HepG2 (cell line): ENCODE measurements around the gene NELFB. TPM values are rescaled to one million over a fixed set of nuclear protein-coding genes. Genes with fewer than 3 reads are reported as not detected.

Experiments
- ATAC-seq: fragments of 200-7000 bp; cut with Tn5 transposase; 3 replicates; pipeline ENCODE4 v1.9.1; 2020; ENCODE audit warnings: mild to moderate bottlenecking, moderate library complexity
- BruUV-seq: library from RNA; stranded (reverse); fragments of 400-500 nt; replicated peaks from 2 replicates; lab custom pipeline; 2021; lab: Mats Ljungman, UMichigan
- CTCF ChIA-PET: fragments of 300-600 bp; formaldehyde crosslinking; extraction: SDS; loops from one replicate; lab custom pipeline; 2021; ENCODE audit warnings: low total read pairs, inconsistent platforms, low intra/inter-chr PET ratio; lab: Yijun Ruan, JAX
- POLR2A ChIA-PET: fragments of 350-600 bp; sonication (Branson Sonifier 250); formaldehyde crosslinking; loops from one replicate; lab custom pipeline; 2020; ENCODE audit warnings: antibody characterized with exemption, inconsistent platforms; lab: Yijun Ruan, JAX
- DNase-seq: peaks from one replicate; pipeline ENCODE4 v3.0.0-alpha.2; 2015; ENCODE audit warnings: low spot score
- FAIRE-seq: peaks from 3 replicates; lab custom pipeline; 2011; peaks lifted over from hg19 to GRCh38; lab: Jason Lieb, UNC
- H2AFZ ChIP-seq: one replicate; pipeline ENCODE4 v1.6.1; 2011; ENCODE audit warnings: low read length, inconsistent platforms
- H3K27ac ChIP-seq: fragments of 300-600 bp; 3 replicates; pipeline ENCODE4 v1.8.0; 2011; ENCODE audit warnings: mixed run types, mild to moderate bottlenecking, mixed read lengths, low read length, inconsistent platforms; ENCODE audit not compliant: insufficient read depth; ENCODE audit errors: extremely low read length
- H3K27me3 ChIP-seq, 2 experiments: fragments of 200-600 bp in 1 of 2; 2 replicates in 1 of 2; 3 replicates in 1 of 2; pipeline versions ENCODE4 v1.6.0 to v1.8.0; 2011; ENCODE audit warnings: low read length in 2 of 2, mild to moderate bottlenecking in 2 of 2, moderate library complexity in 2 of 2, inconsistent platforms in 1 of 2; ENCODE audit not compliant: insufficient read depth in 2 of 2, control insufficient read depth in 1 of 2
- H3K36me3 ChIP-seq, 2 experiments: fragments of 200-600 bp in 1 of 2; replicated peaks in 1 of 2; 2 replicates in 1 of 2; 3 replicates in 1 of 2; pipeline versions ENCODE4 v1.5.1 to v1.8.0; 2011; ENCODE audit warnings: low read length in 2 of 2, inconsistent platforms in 1 of 2; ENCODE audit not compliant: insufficient read depth in 2 of 2, control insufficient read depth in 1 of 2
- H3K4me1 ChIP-seq: 2 replicates; pipeline ENCODE4 v1.5.1; 2012; ENCODE audit warnings: low read length, inconsistent platforms; ENCODE audit not compliant: insufficient read depth
- H3K4me2 ChIP-seq: 2 replicates; pipeline ENCODE4 v1.6.0; 2011; ENCODE audit warnings: low read depth, low read length, inconsistent platforms
- H3K4me3 ChIP-seq, 3 experiments: fragments of 200-600 bp in 1 of 3; sonication (generic), shearing (Covaris generic) in 1 of 3; replicated peaks in 1 of 3; 2 replicates each; pipeline ENCODE4 v1.5.1; 2011 to 2016; ENCODE audit warnings: low read length in 3 of 3, inconsistent platforms in 2 of 3, low read depth in 2 of 3, mild to moderate bottlenecking in 2 of 3, control low read depth in 1 of 3, mixed read lengths in 1 of 3; ENCODE audit not compliant: insufficient read depth in 1 of 3
- H3K79me2 ChIP-seq: one replicate; pipeline ENCODE4 v1.6.1; 2011; ENCODE audit warnings: low read length, inconsistent platforms; ENCODE audit not compliant: insufficient read depth
- H3K9ac ChIP-seq: 2 replicates; pipeline ENCODE4 v1.6.0; 2011; ENCODE audit warnings: mild to moderate bottlenecking, low read depth, low read length, inconsistent platforms; ENCODE audit not compliant: insufficient read depth
- H3K9me3 ChIP-seq: 2 replicates; pipeline ENCODE4 v1.5.1; 2012; ENCODE audit warnings: mild to moderate bottlenecking, low read length
- H4K20me1 ChIP-seq: 2 replicates; pipeline ENCODE4 v1.6.0; 2011; ENCODE audit warnings: inconsistent platforms, mild to moderate bottlenecking, low read length, moderate library complexity; ENCODE audit not compliant: insufficient read depth
- CBX5 ChIP-seq: sonication (generic); formaldehyde crosslinking; IDR thresholded peaks from 2 replicates; pipeline ENCODE4 v1.4.0; 2020; ENCODE audit warnings: missing genetic modification reagents, borderline replicate concordance
- ETS1 ChIP-seq: sonication (generic); formaldehyde crosslinking; IDR thresholded peaks from 2 replicates; pipeline ENCODE4 v1.4.0; 2020; ENCODE audit warnings: missing genetic modification reagents
- HBP1 ChIP-seq: IDR thresholded peaks from 2 replicates; pipeline ENCODE4 v1.6.1; 2016; ENCODE audit warnings: low read depth, control low read depth
- HOXA5 ChIP-seq: sonication (generic); formaldehyde crosslinking; IDR thresholded peaks from 2 replicates; pipeline ENCODE4 v1.4.0; 2020; ENCODE audit warnings: missing genetic modification reagents
- MLX ChIP-seq: IDR thresholded peaks from 2 replicates; pipeline ENCODE4 v1.6.1; 2016
- POLR2G ChIP-seq: fragments of 200-400 bp; formaldehyde crosslinking; IDR thresholded peaks from 2 replicates; pipeline ENCODE4 v1.6.1; 2018; ENCODE audit warnings: mild to moderate bottlenecking, low read depth, low read length, moderate library complexity
- TFE3 ChIP-seq: IDR thresholded peaks from 2 replicates; pipeline ENCODE4 v1.6.1; 2016
- ZKSCAN1 ChIP-seq: fragments of 150-350 bp; IDR thresholded peaks from 2 replicates; pipeline ENCODE4 v1.6.1; 2014; ENCODE audit warnings: low read length
- ZNF333 ChIP-seq: sonication (generic); formaldehyde crosslinking; IDR thresholded peaks from 2 replicates; pipeline ENCODE4 v1.4.0; 2020; ENCODE audit warnings: mild to moderate bottlenecking, missing genetic modification reagents, borderline replicate concordance
- ZNF460 ChIP-seq: sonication (generic); formaldehyde crosslinking; IDR thresholded peaks from 2 replicates; pipeline ENCODE4 v1.5.1; 2020; ENCODE audit warnings: missing genetic modification reagents, mild to moderate bottlenecking, borderline replicate concordance
- ZNF577 ChIP-seq: sonication (generic); formaldehyde crosslinking; IDR thresholded peaks from 2 replicates; pipeline ENCODE4 v1.4.0; 2020; ENCODE audit warnings: mild to moderate bottlenecking, low read depth, missing genetic modification reagents, borderline replicate concordance
- ZNF580 ChIP-seq: IDR thresholded peaks from 2 replicates; pipeline ENCODE4 v1.6.1; 2016; ENCODE audit warnings: low read depth, borderline replicate concordance
- ZNF598 ChIP-seq: sonication (generic); formaldehyde crosslinking; IDR thresholded peaks from 2 replicates; pipeline ENCODE4 v1.5.1; 2020; ENCODE audit warnings: mild to moderate bottlenecking, missing genetic modification reagents, borderline replicate concordance
- ZNF678 ChIP-seq: sonication (generic); formaldehyde crosslinking; IDR thresholded peaks from 2 replicates; pipeline ENCODE4 v1.4.0; 2020; ENCODE audit warnings: mild to moderate bottlenecking, missing genetic modification reagents
- ZNF766 ChIP-seq: sonication (generic); formaldehyde crosslinking; IDR thresholded peaks from 2 replicates; pipeline ENCODE4 v1.5.0; 2020; ENCODE audit warnings: missing genetic modification reagents, borderline replicate concordance
- ZNF770 ChIP-seq: sonication (generic); formaldehyde crosslinking; IDR thresholded peaks from 2 replicates; pipeline ENCODE4 v1.5.0; 2020; ENCODE audit warnings: mild to moderate bottlenecking, missing genetic modification reagents
- WGBS: methylation state at CpG from one replicate; pipeline ENCODE4 v1.1.6; 2017; ENCODE audit warnings: low lambda C conversion rate; 5-methylcytosine and 5-hydroxymethylcytosine counted together
- in situ Hi-C: cut with HindIII; loops from 2 replicates; pipeline ENCODE4 v1.10.0; 2017; ENCODE audit warnings: low pct_unique_long_range_greater_than_20kb; ENCODE audit not compliant: extremely low pct_ligation_motif_present
- intact Hi-C: fragments of 100-400 bp; cut with micrococcal nuclease; formaldehyde crosslinking; loops from one replicate; pipeline ENCODE4 v1.10.0; 2022; ENCODE audit not compliant: unreplicated experiment
- polyA plus RNA-seq, 8 experiments: library from polyadenylated mRNA; depleted of rRNA in 3 of 8; stranded (reverse) in 7 of 8; unstranded in 1 of 8; fragments of >200 nt; fragmentation: Illumina TruSeq in 4 of 8; extraction: Trizol in 4 of 8; gene quantifications; 2 replicates each; pipeline versions ENCODE4 v1.2.1 to v1.2.3, GENCODE V29; 2011 to 2016; ENCODE audit warnings: low read depth in 4 of 8, missing spikeins in 1 of 8, mixed read lengths in 1 of 8; ENCODE audit not compliant: insufficient read depth in 1 of 8
- total RNA-seq, 5 experiments: library from RNA; depleted of rRNA; stranded (reverse); fragments of >200 nt; fragmentation: Illumina TruSeq; extraction: Trizol; gene quantifications; 2 replicates each; pipeline ENCODE4 v1.2.3, GENCODE V29; 2016; ENCODE audit warnings: low read depth in 1 of 5

The NELFB gene
- total and polyA plus RNA-seq, 2 of the 13 experiments (the other 11 are each of a cell fraction or from before 2014, with no cell fraction given), result 26.5 to 45.8 TPM

GRCh38 chr9:137240841-137241489 lies 14.2 kb upstream of the NELFB start, which contains the start of gene TUBB4B:
TUBB4B (plus strand) TSS chr9:137241287; CDS start chr9:137241361, 74 bp downstream.
- peaks cover 4 to 19% of the 10 kb centered on the region in 2 experiments; a peak in 4 of 5 replicates for H3K36me3 ChIP-seq
- H3K27me3 ChIP-seq, result no peaks in the 10 kb centered on the region; a peak in 1 of 5 replicates
- BruUV-seq, result no TSS peak
- in situ Hi-C loops, result no loop called here
- H3K27ac ChIP-seq, result peak within 1 kb of the TSS; percentile 96
- peaks cover 27% of the 10 kb centered on the region for H4K20me1 ChIP-seq
- ATAC-seq (peak; percentile 55), FAIRE-seq (peak; percentile 99), DNase-seq (peak; percentile 99)
- H2AFZ ChIP-seq, result no peak within 1 kb of the TSS
- POLR2A ChIA-PET, result interaction anchor here (0.7 to 7.7 kb wide), 34 partner anchors 11 to 440 kb away, joined by 3 to 317 read pairs (median 6); partner anchors contain the start of genes ENTPD2, ENTPD8, LRRC26 and MAN1B1
- CTCF ChIA-PET, result no interaction called here
- H3K4me2 ChIP-seq, result peak within 1 kb of the TSS; percentile 99
- intact Hi-C loops, result no loop called here
- H3K9ac ChIP-seq, result peak within 1 kb of the TSS; percentile 92
- H3K4me1 ChIP-seq, result peaks cover 62% of the 10 kb centered on the region
- H3K79me2 ChIP-seq, result peaks cover 36% of the 10 kb centered on the region
- H3K4me3 ChIP-seq, result peak within 1 kb of the TSS; percentile 89 to 94 (median 94)
- H3K9me3 ChIP-seq, result no peaks in the 10 kb centered on the region
- 0% methylated on average over 14 of the region's 67 CpGs for WGBS
- TF ChIP-seq ZKSCAN1 (no peak; the same call in 1 of the 2 replicates), HBP1 (CRISPR knock-in tag) (0 out of 2 replicates have a peak, but pooled peaks have one; percentile 72), CBX5 (peak; percentile 79; the same call in 1 of the 2 replicates), ZNF580 (0 out of 2 replicates have a peak, but pooled peaks have one; percentile 54), ZNF766 (CRISPR knock-in tag) (no peak), MLX (peak; percentile 26; the same call in 1 of the 2 replicates), ZNF460 (CRISPR knock-in tag) (no peak), ZNF598 (CRISPR knock-in tag) (0 out of 2 replicates have a peak, but pooled peaks have one; percentile 19), ZNF770 (CRISPR knock-in tag) (no peak), HOXA5 (CRISPR knock-in tag) (peak; percentile 48), ZNF678 (no peak), POLR2G (peak; percentile 99), TFE3 (CRISPR knock-in tag) (peak; percentile 74), ETS1 (0 out of 2 replicates have a peak, but pooled peaks have one; percentile 16), ZNF577 (CRISPR knock-in tag) (no peak), ZNF333 (CRISPR knock-in tag) (no peak)
